ENCODE measurements around the gene EP400. TPM values are rescaled to one million over a fixed set of nuclear protein-coding genes. Genes with fewer than 3 reads are reported as not detected.

Gene EP400
- total and polyA plus RNA-seq, 2 of the 4 experiments (the other 2 are of a cell fraction), result 4.3 to 11.4 TPM

GRCh38 chr12:131920902-131921840 is 28.6 kb upstream of the EP400 start:
- H4K91ac ChIP-seq (ENCODE audit: insufficient read depth, low read depth, low read length), result no peak overlapping the region
- TF ChIP-seq RAD21 (IDR thresholded peaks at IDR 0.05; ENCODE audit: low read length) (no peak), POLR2A (IDR thresholded peaks at IDR 0.05; ENCODE audit: low read depth, low read length) (no peak), NFE2L2 (IDR thresholded peaks at IDR 0.05; ENCODE audit: low read depth, low read length) (no peak), MAFK (IDR thresholded peaks at IDR 0.05; ENCODE audit: low read depth, low read length) (no peak), RCOR1 (IDR thresholded peaks at IDR 0.05; ENCODE audit: insufficient replicate concordance, low read length) (no peak), MAZ (IDR thresholded peaks at IDR 0.05; ENCODE audit: borderline replicate concordance, low read depth, low read length) (no peak), CHD1 (IDR thresholded peaks at IDR 0.05; ENCODE audit: low read depth, low read length) (no peak), MXI1 (IDR thresholded peaks at IDR 0.05; ENCODE audit: borderline replicate concordance, low read depth, low read length) (no peak), RFX5 (IDR thresholded peaks at IDR 0.05; ENCODE audit: low read depth, low read length) (no peak), BHLHE40 (IDR thresholded peaks at IDR 0.05; ENCODE audit: low read depth, low read length) (no peak), SMC3 (IDR thresholded peaks at IDR 0.05; ENCODE audit: low read depth, low read length) (no peak), CTCF (conservative IDR thresholded peaks at IDR 0.05; ENCODE audit: low read depth, low read length) (no peak), USF2 (IDR thresholded peaks at IDR 0.05; ENCODE audit: low read depth, low read length) (no peak), FOS (IDR thresholded peaks at IDR 0.05; ENCODE audit: low read depth, low read length) (no peak), ELK1 (IDR thresholded peaks at IDR 0.05; ENCODE audit: borderline replicate concordance, low read depth, low read length) (no peak)
- dilution Hi-C loops (cut with HindIII; ENCODE audit: low sequenced_read_pairs, unreplicated experiment) (no loop called here), in situ Hi-C loops (cut with MboI; ENCODE audit: low sequenced_read_pairs) (no loop called here), intact Hi-C loops (cut with micrococcal nuclease) (no loop called here)
- WGBS, 2 experiments (ENCODE audit: extremely low coverage in 2 of 2, insufficient read length in 1 of 2), result 96% methylated on average over 15 of the region's 35 CpGs; no CpG with 5 or more reads in 1 of the 2 experiments
- no peak overlapping the region for H2BK15ac ChIP-seq (ENCODE audit: low read depth, low read length)
- BruUV-seq (replicated peaks), result no TSS peak
- no peak overlapping the region for H3K18ac ChIP-seq (ENCODE audit: low read depth, low read length)
- no peak overlapping the region for H3K4me3 ChIP-seq (ENCODE audit: insufficient read depth, low read depth, low read length)
- no peak overlapping the region for H3K56ac ChIP-seq (ENCODE audit: extremely low read depth, insufficient read depth, low read length)
- H3K9ac ChIP-seq (ENCODE audit: low read depth, low read length), result no peak overlapping the region
- no peak overlapping the region for H2BK120ac ChIP-seq (ENCODE audit: low read depth, low read length)
- no peak overlapping the region for H4K8ac ChIP-seq (ENCODE audit: low read depth in 2 of 2, low read length in 2 of 2)
- no peak overlapping the region for H3K27ac ChIP-seq (ENCODE audit: insufficient read depth, low read length)
- no peaks in the 10 kb centered on the region for H3K79me1 ChIP-seq (ENCODE audit: low read depth in 1 of 2, low read length in 2 of 2)
- no peak overlapping the region for H3K4me2 ChIP-seq (ENCODE audit: low read depth, low read length)
- no peaks in the 10 kb centered on the region for H3K9me1 ChIP-seq (ENCODE audit: insufficient read depth, low read length)
- H2AK9ac ChIP-seq (replicated peaks; ENCODE audit: low read depth, low read length, poor library complexity), result no peak overlapping the region
- no peaks in the 10 kb centered on the region for H3K9me3 ChIP-seq (ENCODE audit: control insufficient read depth, insufficient read depth, low read length)
- no peak for ATAC-seq (ENCODE audit: low read depth)
- no peak overlapping the region for H2BK5ac ChIP-seq (ENCODE audit: low read depth, low read length, poor library complexity, severe bottlenecking)
- no peaks in the 10 kb centered on the region for H3K4me1 ChIP-seq (ENCODE audit: control insufficient read depth, insufficient read depth, low read length)
- peaks cover 48% of the 10 kb centered on the region for H3K36me3 ChIP-seq (ENCODE audit: control insufficient read depth, insufficient read depth, low read length)
- no peaks in the 10 kb centered on the region for H4K20me1 ChIP-seq (ENCODE audit: insufficient read depth, low read length)
- peak overlapping the region; percentile 7 for H2AFZ ChIP-seq (replicated peaks; ENCODE audit: low read length, poor library complexity)
- H3K14ac ChIP-seq (replicated peaks; ENCODE audit: low read depth, low read length), result no peak overlapping the region
- no peak overlapping the region for H2AK5ac ChIP-seq (ENCODE audit: low read depth, low read length)
- H2BK20ac ChIP-seq (ENCODE audit: low read depth, low read length), result no peak overlapping the region
- ChIA-PET POLR2A (ENCODE audit: unreplicated experiment) (no interaction called here), CTCF (no interaction called here)
- H3K23ac ChIP-seq (ENCODE audit: low read depth, low read length), result no peak overlapping the region
- no peaks in the 10 kb centered on the region for H3K27me3 ChIP-seq (ENCODE audit: control insufficient read depth, insufficient read depth, low read length)
- no peak for DNase-seq
- H3K4ac ChIP-seq (ENCODE audit: low read depth, low read length), result no peak overlapping the region
- no peak overlapping the region for H4K5ac ChIP-seq (ENCODE audit: low read depth, low read length)
